ENCODE measurements around the gene MCTP2. TPM values are rescaled to one million over a fixed set of nuclear protein-coding genes. Genes with fewer than 3 reads are reported as not detected.

MCTP2 gene
- total and polyA plus RNA-seq, 2 of the 13 experiments (the other 11 are each of a cell fraction or from before 2014, with no cell fraction given) = 5.1 to 8.6 TPM

DNA sequence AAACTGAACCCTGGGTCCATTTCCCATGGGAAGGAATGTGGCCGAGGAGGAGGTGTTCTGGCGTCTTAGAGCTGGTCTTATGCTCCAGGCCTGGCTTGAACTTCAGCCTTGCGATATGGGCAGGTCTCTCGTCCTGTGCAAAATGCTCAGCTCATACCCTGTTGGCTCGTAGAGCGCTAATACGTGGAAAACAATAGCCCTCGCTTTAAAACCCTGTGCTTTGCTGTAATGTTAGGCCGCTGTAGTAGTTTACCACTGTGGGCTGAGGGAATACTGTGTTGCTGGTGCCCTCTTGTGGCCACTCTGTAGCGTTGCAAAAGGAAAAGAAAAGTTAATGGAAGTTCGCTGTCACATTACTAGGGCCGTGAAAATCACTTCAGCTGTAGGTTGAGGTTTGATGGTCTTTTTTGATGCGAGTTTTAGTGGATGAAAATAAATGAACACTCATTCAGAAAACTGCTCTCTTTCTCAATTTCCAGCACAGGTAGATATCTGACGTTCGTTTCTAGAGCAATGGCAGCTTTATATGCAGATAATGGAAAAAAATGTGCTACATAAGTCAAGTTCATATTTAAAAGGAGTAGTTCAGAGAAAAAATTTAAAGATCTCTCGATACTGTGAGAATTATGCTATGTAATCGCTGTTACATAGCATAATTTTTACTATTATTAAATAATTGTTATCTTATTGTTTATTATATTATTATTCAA lies 92.9 kb downstream of the MCTP2 start (continued):
- TF ChIP-seq ZMAT3 (CRISPR knock-in tag; conservative IDR thresholded peaks at IDR 0.05) (no peak), PRMT3 (CRISPR knock-in tag; IDR thresholded peaks at IDR 0.05; ENCODE audit: borderline replicate concordance, low read depth) (no peak), ZNF776 (CRISPR knock-in tag; IDR thresholded peaks at IDR 0.05) (no peak), ZSCAN30 (CRISPR knock-in tag; IDR thresholded peaks at IDR 0.05) (no peak), EZH2 (conservative IDR thresholded peaks at IDR 0.05; ENCODE audit: low read depth, low read length) (no peak), ZNF75D (CRISPR knock-in tag; IDR thresholded peaks at IDR 0.05; ENCODE audit: borderline replicate concordance) (no peak), RELA (CRISPR knock-in tag; IDR thresholded peaks at IDR 0.05) (no peak), CREB1 (IDR thresholded peaks at IDR 0.05) (no peak), CREB1 (CRISPR knock-in tag; IDR thresholded peaks at IDR 0.05) (no peak), NR2F2 (IDR thresholded peaks at IDR 0.05; ENCODE audit: borderline replicate concordance, low read depth) (no peak), KAT7 (CRISPR knock-in tag; IDR thresholded peaks at IDR 0.05; ENCODE audit: borderline replicate concordance) (no peak), ZKSCAN1 (IDR thresholded peaks at IDR 0.05; ENCODE audit: low read length) (no peak), ZNF264 (CRISPR knock-in tag; IDR thresholded peaks at IDR 0.05) (no peak), ZNF558 (CRISPR knock-in tag; IDR thresholded peaks at IDR 0.05; ENCODE audit: borderline replicate concordance) (no peak), XRCC5 (optimal IDR thresholded peaks at IDR 0.05; ENCODE audit: low read length) (peak; percentile 37), RAD21 (CRISPR knock-in tag; IDR thresholded peaks at IDR 0.05) (peak; percentile 89), SMC3 (IDR thresholded peaks at IDR 0.05; ENCODE audit: low read length) (peak; percentile 95), ZFP37 (CRISPR knock-in tag; IDR thresholded peaks at IDR 0.05; ENCODE audit: borderline replicate concordance) (no peak), BRD4 (CRISPR knock-in tag; IDR thresholded peaks at IDR 0.05) (no peak), FIP1L1 (IDR thresholded peaks at IDR 0.05; ENCODE audit: borderline replicate concordance, insufficient read depth, low read depth, low read length) (no peak)
- TF ChIP-seq, protein P1, sequence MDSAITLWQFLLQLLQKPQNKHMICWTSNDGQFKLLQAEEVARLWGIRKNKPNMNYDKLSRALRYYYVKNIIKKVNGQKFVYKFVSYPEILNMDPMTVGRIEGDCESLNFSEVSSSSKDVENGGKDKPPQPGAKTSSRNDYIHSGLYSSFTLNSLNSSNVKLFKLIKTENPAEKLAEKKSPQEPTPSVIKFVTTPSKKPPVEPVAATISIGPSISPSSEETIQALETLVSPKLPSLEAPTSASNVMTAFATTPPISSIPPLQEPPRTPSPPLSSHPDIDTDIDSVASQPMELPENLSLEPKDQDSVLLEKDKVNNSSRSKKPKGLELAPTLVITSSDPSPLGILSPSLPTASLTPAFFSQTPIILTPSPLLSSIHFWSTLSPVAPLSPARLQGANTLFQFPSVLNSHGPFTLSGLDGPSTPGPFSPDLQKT (CRISPR knock-in tag; IDR thresholded peaks at IDR 0.05; ENCODE audit: borderline replicate concordance) = no peak
- TF ChIP-seq, protein P2, sequence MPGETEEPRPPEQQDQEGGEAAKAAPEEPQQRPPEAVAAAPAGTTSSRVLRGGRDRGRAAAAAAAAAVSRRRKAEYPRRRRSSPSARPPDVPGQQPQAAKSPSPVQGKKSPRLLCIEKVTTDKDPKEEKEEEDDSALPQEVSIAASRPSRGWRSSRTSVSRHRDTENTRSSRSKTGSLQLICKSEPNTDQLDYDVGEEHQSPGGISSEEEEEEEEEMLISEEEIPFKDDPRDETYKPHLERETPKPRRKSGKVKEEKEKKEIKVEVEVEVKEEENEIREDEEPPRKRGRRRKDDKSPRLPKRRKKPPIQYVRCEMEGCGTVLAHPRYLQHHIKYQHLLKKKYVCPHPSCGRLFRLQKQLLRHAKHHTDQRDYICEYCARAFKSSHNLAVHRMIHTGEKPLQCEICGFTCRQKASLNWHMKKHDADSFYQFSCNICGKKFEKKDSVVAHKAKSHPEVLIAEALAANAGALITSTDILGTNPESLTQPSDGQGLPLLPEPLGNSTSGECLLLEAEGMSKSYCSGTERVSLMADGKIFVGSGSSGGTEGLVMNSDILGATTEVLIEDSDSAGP (CRISPR knock-in tag; IDR thresholded peaks at IDR 0.05; ENCODE audit: borderline replicate concordance) = no peak
- TF ChIP-seq, protein P3, sequence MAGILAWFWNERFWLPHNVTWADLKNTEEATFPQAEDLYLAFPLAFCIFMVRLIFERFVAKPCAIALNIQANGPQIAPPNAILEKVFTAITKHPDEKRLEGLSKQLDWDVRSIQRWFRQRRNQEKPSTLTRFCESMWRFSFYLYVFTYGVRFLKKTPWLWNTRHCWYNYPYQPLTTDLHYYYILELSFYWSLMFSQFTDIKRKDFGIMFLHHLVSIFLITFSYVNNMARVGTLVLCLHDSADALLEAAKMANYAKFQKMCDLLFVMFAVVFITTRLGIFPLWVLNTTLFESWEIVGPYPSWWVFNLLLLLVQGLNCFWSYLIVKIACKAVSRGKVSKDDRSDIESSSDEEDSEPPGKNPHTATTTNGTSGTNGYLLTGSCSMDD (CRISPR knock-in tag; IDR thresholded peaks at IDR 0.05) = no peak

Measured in HepG2 (cell line).